GM12878 (cell line): ENCODE results near the gene EPHB1. TPM values are rescaled to one million over a fixed set of nuclear protein-coding genes. Genes with fewer than 3 reads are reported as not detected.
A peak's percentile ranks its signal among the peaks of the same experiment; 100 is the strongest.

Source experiments
- ATAC-seq: fragments of 200-7000 bp; cut with Tn5 transposase; 3 replicates; pipeline ENCODE4 v1.9.1; 2020; ENCODE audit warnings: mild to moderate bottlenecking, moderate library complexity
- BruUV-seq: library from RNA; stranded (reverse); fragments of 400-500 nt; replicated peaks from 2 replicates; lab custom pipeline; 2021; lab: Mats Ljungman, UMichigan
- CTCF ChIA-PET: fragments of 300-600 bp; sonication (Branson Sonifier 250); formaldehyde crosslinking; extraction: SDS; loops from one replicate; lab custom pipeline; 2021; ENCODE audit warnings: inconsistent platforms; lab: Yijun Ruan, JAX
- POLR2A ChIA-PET: fragments of 350-600 bp; formaldehyde crosslinking; extraction: SDS; loops from one replicate; lab custom pipeline; 2021; ENCODE audit warnings: inconsistent platforms; lab: Charles Lee
- RAD21 ChIA-PET: fragments of 300-600 bp; sonication (Branson Sonifier 250); formaldehyde crosslinking; loops from one replicate; lab custom pipeline; 2023; ENCODE audit warnings: antibody characterized with exemption; ENCODE audit not compliant: unreplicated experiment; lab: Charles Lee
- SMC1A ChIA-PET: fragments of 300-600 bp; sonication (Branson Sonifier 250); formaldehyde crosslinking; loops from one replicate; lab custom pipeline; 2023; ENCODE audit not compliant: unreplicated experiment, uncharacterized antibody; lab: Charles Lee
- DNase-seq: peaks from one replicate; pipeline ENCODE4 v3.0.0-alpha.2; 2011; ENCODE audit warnings: low read depth, low spot score
- FAIRE-seq: peaks from 3 replicates; lab custom pipeline; 2011; peaks lifted over from hg19 to GRCh38; lab: Jason Lieb, UNC
- H2AFZ ChIP-seq: 2 replicates; pipeline ENCODE4 v1.6.0; 2011; ENCODE audit warnings: low read depth, low read length, control low read depth; ENCODE audit not compliant: control insufficient read depth
- H3K27ac ChIP-seq: 2 replicates; pipeline ENCODE4 v1.5.1; 2011; ENCODE audit warnings: control low read depth; ENCODE audit not compliant: control insufficient read depth, insufficient read depth
- H3K27me3 ChIP-seq, 2 experiments: replicated peaks in 1 of 2; 2 replicates each; pipeline versions ENCODE4 v1.6.0 to v1.6.1; 2011; ENCODE audit warnings: low read length in 1 of 2; ENCODE audit not compliant: control insufficient read depth in 2 of 2, insufficient read depth in 2 of 2
- H3K36me3 ChIP-seq, 2 experiments: 2 replicates each; pipeline ENCODE4 v1.5.1; 2011; ENCODE audit warnings: low read length in 1 of 2; ENCODE audit not compliant: control insufficient read depth in 2 of 2, insufficient read depth in 2 of 2
- H3K4me1 ChIP-seq: 2 replicates; pipeline ENCODE4 v1.6.1; 2011; ENCODE audit warnings: mild to moderate bottlenecking, low read length, moderate library complexity, mixed read lengths; ENCODE audit not compliant: control insufficient read depth, insufficient read depth
- H3K4me2 ChIP-seq: 2 replicates; pipeline ENCODE4 v1.6.0; 2011; ENCODE audit warnings: control low read depth; ENCODE audit not compliant: control insufficient read depth, insufficient read depth
- H3K4me3 ChIP-seq: fragments of 200-600 bp; sonication (generic); 2 replicates; pipeline ENCODE4 v1.5.1; 2016
- H3K79me2 ChIP-seq: 2 replicates; pipeline ENCODE4 v1.6.0; 2011; ENCODE audit warnings: low read length; ENCODE audit not compliant: control insufficient read depth, insufficient read depth
- H3K9ac ChIP-seq: 2 replicates; pipeline ENCODE4 v1.8.0; 2011; ENCODE audit warnings: low read length, control low read depth, mixed read lengths; ENCODE audit not compliant: control insufficient read depth, insufficient read depth
- H3K9me3 ChIP-seq: replicated peaks from 3 replicates; pipeline ENCODE4 v1.5.1; 2011; ENCODE audit warnings: mild to moderate bottlenecking, low read length; ENCODE audit not compliant: control insufficient read depth, insufficient read depth
- H4K20me1 ChIP-seq: 2 replicates; pipeline ENCODE4 v1.6.0; 2011; ENCODE audit not compliant: control insufficient read depth, insufficient read depth
- EZH2 ChIP-seq: IDR thresholded peaks from 2 replicates; pipeline ENCODE4 v1.6.1; 2012; ENCODE audit warnings: low read depth, mild to moderate bottlenecking, control low read depth, inconsistent platforms, low read length, borderline replicate concordance; ENCODE audit not compliant: control insufficient read depth
- MXI1 ChIP-seq: fragments of 150-350 bp; IDR thresholded peaks from 2 replicates; pipeline ENCODE4 v1.6.1; 2011; ENCODE audit warnings: low read depth, mild to moderate bottlenecking, inconsistent platforms, low read length, improper control_type of control experiment
- ZBTB11 ChIP-seq: fragments of 450-650 bp; formaldehyde crosslinking; IDR thresholded peaks from 2 replicates; pipeline ENCODE4 v1.5.0; 2022; ENCODE audit warnings: mild to moderate bottlenecking, missing genetic modification characterization
- ZNF217 ChIP-seq: fragments of 450-650 bp; IDR thresholded peaks from 2 replicates; pipeline ENCODE4 v1.6.1; 2017; ENCODE audit warnings: antibody characterized with exemption, mild to moderate bottlenecking
- WGBS: methylation state at CpG from one replicate; pipeline ENCODE4 v1.1.6; 2016; ENCODE audit warnings: low lambda C conversion rate; ENCODE audit not compliant: insufficient replicate concordance, insufficient coverage; ENCODE audit errors: missing lambda C conversion rate; 5-methylcytosine and 5-hydroxymethylcytosine counted together
- in situ Hi-C: fragments of 300-500 bp; cut with MboI; formaldehyde crosslinking; loops from 9 replicates; pipeline ENCODE4 v1.14.3; 2018; ENCODE audit warnings: mixed read lengths
- intact Hi-C: fragments of 100-400 bp; cut with micrococcal nuclease; formaldehyde crosslinking; loops from one replicate; pipeline ENCODE4 v1.14.2; 2022; ENCODE audit not compliant: unreplicated experiment
- polyA plus RNA-seq, 11 experiments: library from polyadenylated mRNA; depleted of rRNA in 4 of 11; unstranded in 6 of 11; stranded (reverse) in 5 of 11; fragments of >200 nt; fragmentation: Nextera tagmentation in 4 of 11; fragmentation: Illumina TruSeq in 1 of 11; extraction: Ambion mirVana in 4 of 11; extraction: Trizol in 1 of 11; gene quantifications; 1 replicate in 1 of 11; 2 replicates in 10 of 11; pipeline versions ENCODE4 v1.2.1 to v1.2.3, GENCODE V29; 2011 to 2016; ENCODE audit warnings: inconsistent platforms in 2 of 11, missing spikeins in 2 of 11, low read depth in 1 of 11
- total RNA-seq, 4 experiments: library from RNA; depleted of rRNA in 3 of 4; stranded (reverse); fragments of >200 nt in 3 of 4; fragmentation: Illumina TruSeq in 1 of 4; extraction: Trizol in 1 of 4; gene quantifications; 2 replicates each; pipeline versions ENCODE4 v1.2.1 to v1.2.3, GENCODE V29; 2013 to 2021

The EPHB1 gene
- total and polyA plus RNA-seq, 10 of the 15 experiments (the other 5 are each of a cell fraction or from before 2014, with no cell fraction given), result 0.33 to 23.8 (median 1.2) TPM

GRCh38 chr3:134803051-134803505 is 8.0 kb downstream of the EPHB1 start (continued):
- TF ChIP-seq EZH2 (no peak), MXI1 (peak; percentile 36; the same call in 1 of the 2 replicates)

GRCh38 chr3:134803652-134804051 is 8.6 kb downstream of the EPHB1 start:
- Histone ChIP-seq H3K4me1 (peaks cover 25% of the 10 kb centered on the region), H3K9me3 (no peaks in the 10 kb centered on the region), H3K9ac (no peak overlapping the region), H3K27me3 (no peaks in the 10 kb centered on the region), H2AFZ (no peak overlapping the region), H4K20me1 (no peaks in the 10 kb centered on the region), H3K36me3 (0 out of 4 replicates have a peak, but pooled peaks cover 0 to 3% of the 10 kb centered on the region in 2 experiments), H3K4me3 (no peak overlapping the region), H3K79me2 (peaks cover 69% of the 10 kb centered on the region), H3K27ac (peak overlapping the region; percentile 47), H3K4me2 (peak overlapping the region; percentile 56; the same call in 1 of the 2 replicates)
- ChIA-PET CTCF (interaction anchor here (0.6 to 4.6 kb wide), 6 partner anchors 9 to 405 kb away, joined by 3 to 39 read pairs (median 5); partner anchors contain the start of gene EPHB1), SMC1A (interaction anchor here (0.6 to 14.4 kb wide), 8 partner anchors 10 to 446 kb away, joined by 3 to 110 read pairs (median 8); no protein-coding TSS in a partner anchor), POLR2A (interaction anchor here (1.4 to 1.8 kb wide), 3 partner anchors 8 to 100 kb away, joined by 4 to 9 read pairs (median 4); partner anchors contain the start of gene EPHB1), RAD21 (interaction anchor here (1.0 to 10.4 kb wide), 5 partner anchors 9 to 101 kb away, joined by 3 to 146 read pairs (median 6); partner anchors contain the start of gene EPHB1)
- no peak for FAIRE-seq
- no peak for DNase-seq
- WGBS, result 65% methylated on average over 4 of the region's 4 CpGs
- intact Hi-C loops (loop anchor here (2.0 kb wide), 1 partner anchor 49 kb away; no protein-coding TSS in a partner anchor), in situ Hi-C loops (no loop called here)
- no peak for ATAC-seq
- no TSS peak for BruUV-seq
- TF ChIP-seq ZNF217 (0 out of 2 replicates have a peak, but pooled peaks have one; percentile 41), ZBTB11 (CRISPR knock-in tag) (no peak)
